H9 (cell line): ENCODE data around the gene INTS13. TPM values are rescaled to one million over a fixed set of nuclear protein-coding genes. Genes with fewer than 3 reads are reported as not detected.

Source experiments
- DNase-seq: peaks from one replicate; pipeline ENCODE4 v3.0.0-alpha.2; 2017
- H2AFZ ChIP-seq: one replicate; pipeline ENCODE4 v1.6.1; 2013; ENCODE audit warnings: mild to moderate bottlenecking, low read length, control low read depth, moderate library complexity
- H2AK5ac ChIP-seq: 2 replicates; pipeline ENCODE4 v1.6.1; 2013; ENCODE audit warnings: low read length, control low read depth, mixed read lengths; ENCODE audit not compliant: insufficient read length
- H2BK120ac ChIP-seq: one replicate; pipeline ENCODE4 v1.6.1; 2013; ENCODE audit warnings: low read depth, mild to moderate bottlenecking, low read length, control low read depth, inconsistent platforms; ENCODE audit not compliant: poor library complexity, severe bottlenecking
- H2BK12ac ChIP-seq: 2 replicates; pipeline ENCODE4 v1.6.1; 2013; ENCODE audit warnings: low read length, control low read depth, mixed read lengths, low read depth; ENCODE audit not compliant: insufficient read length
- H2BK15ac ChIP-seq: 2 replicates; pipeline ENCODE4 v1.6.1; 2013; ENCODE audit warnings: low read depth, low read length, control low read depth
- H2BK20ac ChIP-seq: one replicate; pipeline ENCODE4 v1.6.1; 2013; ENCODE audit warnings: low read depth, mild to moderate bottlenecking, low read length, control low read depth, inconsistent platforms; ENCODE audit not compliant: poor library complexity, severe bottlenecking
- H2BK5ac ChIP-seq: 2 replicates; pipeline ENCODE4 v1.6.1; 2013; ENCODE audit warnings: low read length, control low read depth, mixed read lengths; ENCODE audit not compliant: insufficient read length
- H3K14ac ChIP-seq: 2 replicates; pipeline ENCODE4 v1.6.1; 2013; ENCODE audit warnings: low read length, control low read depth; ENCODE audit not compliant: insufficient read depth
- H3K18ac ChIP-seq: 2 replicates; pipeline ENCODE4 v1.6.1; 2013; ENCODE audit warnings: low read depth, mild to moderate bottlenecking, mixed read lengths, low read length, control low read depth; ENCODE audit not compliant: insufficient read length
- H3K23ac ChIP-seq: 2 replicates; pipeline ENCODE4 v1.6.1; 2013; ENCODE audit warnings: low read length, control low read depth, mixed read lengths, low read depth; ENCODE audit not compliant: insufficient read length
- H3K23me2 ChIP-seq: 2 replicates; pipeline ENCODE4 v1.6.1; 2013; ENCODE audit warnings: low read depth, mild to moderate bottlenecking, mixed read lengths, low read length, control low read depth; ENCODE audit not compliant: insufficient read length, poor library complexity, severe bottlenecking
- H3K27ac ChIP-seq: 2 replicates; pipeline ENCODE4 v1.5.1; 2013; ENCODE audit warnings: low read length, control low read depth, mixed read lengths, low read depth; ENCODE audit not compliant: insufficient read length
- H3K27me3 ChIP-seq: 2 replicates; pipeline ENCODE4 v1.6.1; 2013; ENCODE audit warnings: low read length, control low read depth, inconsistent platforms; ENCODE audit not compliant: insufficient read depth
- H3K4ac ChIP-seq: 2 replicates; pipeline ENCODE4 v1.6.1; 2013; ENCODE audit warnings: low read depth, mild to moderate bottlenecking, control low read depth, inconsistent platforms, low read length, moderate library complexity
- H3K4me1 ChIP-seq: 2 replicates; pipeline ENCODE4 v1.6.1; 2013; ENCODE audit warnings: low read length, control low read depth, inconsistent platforms; ENCODE audit not compliant: insufficient read depth
- H3K4me2 ChIP-seq: 2 replicates; pipeline ENCODE4 v1.6.1; 2013; ENCODE audit warnings: low read length, control low read depth, mixed read lengths; ENCODE audit not compliant: insufficient read length, insufficient read depth
- H3K56ac ChIP-seq: 2 replicates; pipeline ENCODE4 v1.6.1; 2013; ENCODE audit warnings: low read depth, mild to moderate bottlenecking, mixed read lengths, low read length, control low read depth; ENCODE audit not compliant: insufficient read length
- H3K79me1 ChIP-seq: 2 replicates; pipeline ENCODE4 v1.6.1; 2013; ENCODE audit warnings: low read depth, mild to moderate bottlenecking, moderate library complexity, low read length, control low read depth, inconsistent platforms; ENCODE audit not compliant: insufficient read depth, poor library complexity, severe bottlenecking
- H3K79me2 ChIP-seq: 2 replicates; pipeline ENCODE4 v1.6.1; 2013; ENCODE audit warnings: low read length, control low read depth, inconsistent platforms; ENCODE audit not compliant: insufficient read depth
- H3K9ac ChIP-seq: 2 replicates; pipeline ENCODE4 v1.6.1; 2013; ENCODE audit warnings: low read length, control low read depth, mixed read lengths; ENCODE audit not compliant: insufficient read length; ENCODE audit errors: extremely low read depth
- H3K9me3 ChIP-seq: one replicate; pipeline ENCODE4 v1.6.1; 2013; ENCODE audit warnings: low read depth, low read length, inconsistent platforms; ENCODE audit not compliant: control insufficient read depth
- H3T11ph ChIP-seq: one replicate; pipeline ENCODE4 v1.6.1; 2013; ENCODE audit warnings: mild to moderate bottlenecking, low read length, control low read depth, inconsistent platforms
- H4K20me1 ChIP-seq: one replicate; pipeline ENCODE4 v1.6.1; 2013; ENCODE audit not compliant: control insufficient read depth, insufficient read length, insufficient read depth
- H4K5ac ChIP-seq: 2 replicates; pipeline ENCODE4 v1.6.1; 2013; ENCODE audit warnings: low read depth, mild to moderate bottlenecking, mixed read lengths, low read length, control low read depth; ENCODE audit not compliant: insufficient read length
- H4K8ac ChIP-seq: replicated peaks from 2 replicates; pipeline ENCODE4 v1.6.1; 2013; ENCODE audit warnings: low read length, control low read depth, mixed read lengths, low read depth; ENCODE audit not compliant: insufficient read length
- H4K91ac ChIP-seq: 2 replicates; pipeline ENCODE4 v1.6.1; 2013; ENCODE audit warnings: low read depth, mild to moderate bottlenecking, moderate library complexity, mixed read lengths, low read length, control low read depth; ENCODE audit not compliant: insufficient read length
- H3K27ac Mint-ChIP-seq, 3 experiments: 2 replicates in 2 of 3; 3 replicates in 1 of 3; pipeline ENCODE4 v1.8.0; 2020 to 2021; ENCODE audit warnings: mixed read lengths in 3 of 3, mild to moderate bottlenecking in 1 of 3, moderate library complexity in 1 of 3
- H3K27me3 Mint-ChIP-seq: 2 replicates; pipeline ENCODE4 v1.8.0; 2021; ENCODE audit warnings: low read depth, mild to moderate bottlenecking, moderate library complexity, mixed read lengths
- H3K36me3 Mint-ChIP-seq, 3 experiments: 2 replicates in 2 of 3; 3 replicates in 1 of 3; pipeline ENCODE4 v1.8.0; 2020 to 2021; ENCODE audit warnings: low read depth in 3 of 3, mixed read lengths in 3 of 3; ENCODE audit not compliant: insufficient read depth in 1 of 3
- H3K4me1 Mint-ChIP-seq, 2 experiments: 2 replicates each; pipeline ENCODE4 v1.8.0; 2020; ENCODE audit warnings: mixed read lengths in 2 of 2
- H3K4me3 Mint-ChIP-seq, 2 experiments: 2 replicates in 1 of 2; 3 replicates in 1 of 2; pipeline ENCODE4 v1.8.0; 2020 to 2021; ENCODE audit warnings: mild to moderate bottlenecking in 2 of 2, mixed read lengths in 2 of 2, moderate library complexity in 1 of 2
- H3K9me3 Mint-ChIP-seq, 2 experiments: 2 replicates in 1 of 2; 3 replicates in 1 of 2; pipeline ENCODE4 v1.8.0; 2020; ENCODE audit warnings: mild to moderate bottlenecking in 2 of 2, mixed read lengths in 2 of 2, moderate library complexity in 1 of 2
- WGBS: extraction: QIAGEN DNeasy Blood & Tissue Kit; methylation state at CpG from one replicate; pipeline ENCODE4 v1.1.7; 2013; ENCODE audit warnings: missing lambda C conversion rate, low lambda C conversion rate, mixed read lengths; ENCODE audit not compliant: insufficient read length; ENCODE audit errors: extremely low coverage; 5-methylcytosine and 5-hydroxymethylcytosine counted together
- total RNA-seq: library from RNA; stranded (reverse); gene quantifications from 2 replicates; pipeline ENCODE4 v1.2.1, GENCODE V29; 2021
- TF ChIP-seq, protein P1 (sequence below): fragments of 200-600 bp; sonication (generic); conservative IDR thresholded peaks from 3 replicates; pipeline ENCODE4 v1.8.0; 2021; ENCODE audit warnings: antibody characterized with exemption, mild to moderate bottlenecking

The INTS13 gene
- total RNA-seq, 1 experiment from 2014 or later: 39.1 TPM

DNA sequence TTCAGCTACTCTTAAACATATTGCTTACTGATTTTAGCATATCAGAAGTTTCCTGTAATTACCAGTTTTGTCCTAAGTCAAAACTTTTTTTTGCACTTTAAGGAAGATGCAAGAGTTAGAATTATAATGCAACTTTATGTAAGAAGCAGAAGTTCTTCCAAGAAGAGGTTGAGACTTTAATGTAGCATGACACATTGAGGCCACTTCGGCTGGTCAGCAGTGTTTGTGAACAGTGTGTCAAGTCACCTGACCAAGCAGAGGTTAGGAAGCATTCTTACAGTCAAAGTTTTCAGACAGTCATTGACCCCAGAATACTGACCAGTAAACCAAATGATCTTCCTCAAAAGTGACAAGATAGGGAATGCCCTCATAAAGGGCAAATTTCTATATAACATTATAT lies 15.7 kb upstream of the INTS13 start:
- H3K79me1 ChIP-seq: peaks cover under 1% of the 10 kb centered on the region
- WGBS: no CpG with 5 or more reads among the region's 1 CpG
- no peak overlapping the region for H3K4ac ChIP-seq
- Mint-ChIP-seq H3K4me1 (no peaks in the 10 kb centered on the region), H3K36me3 (peaks cover 3 to 20% (median 17%) of the 10 kb centered on the region in 3 experiments; a peak in 6 of 7 replicates), H3K27me3 (no peaks in the 10 kb centered on the region), H3K27ac (peak overlapping the region in 1 of 3 experiments; percentile 88; a peak in 1 of 7 replicates), H3K4me3 (no peak overlapping the region), H3K9me3 (0 out of 5 replicates have a peak, but pooled peaks cover 0 to under 1% of the 10 kb centered on the region in 2 experiments)
- no peaks in the 10 kb centered on the region for H3K27me3 ChIP-seq
- no peak for DNase-seq
- no peak overlapping the region for H2AK5ac ChIP-seq
- no peak overlapping the region for H3K56ac ChIP-seq
- H3K14ac ChIP-seq: no peak overlapping the region
- H2BK20ac ChIP-seq: no peak overlapping the region
- H3K9me3 ChIP-seq: no peaks in the 10 kb centered on the region
- TF ChIP-seq, protein P1, sequence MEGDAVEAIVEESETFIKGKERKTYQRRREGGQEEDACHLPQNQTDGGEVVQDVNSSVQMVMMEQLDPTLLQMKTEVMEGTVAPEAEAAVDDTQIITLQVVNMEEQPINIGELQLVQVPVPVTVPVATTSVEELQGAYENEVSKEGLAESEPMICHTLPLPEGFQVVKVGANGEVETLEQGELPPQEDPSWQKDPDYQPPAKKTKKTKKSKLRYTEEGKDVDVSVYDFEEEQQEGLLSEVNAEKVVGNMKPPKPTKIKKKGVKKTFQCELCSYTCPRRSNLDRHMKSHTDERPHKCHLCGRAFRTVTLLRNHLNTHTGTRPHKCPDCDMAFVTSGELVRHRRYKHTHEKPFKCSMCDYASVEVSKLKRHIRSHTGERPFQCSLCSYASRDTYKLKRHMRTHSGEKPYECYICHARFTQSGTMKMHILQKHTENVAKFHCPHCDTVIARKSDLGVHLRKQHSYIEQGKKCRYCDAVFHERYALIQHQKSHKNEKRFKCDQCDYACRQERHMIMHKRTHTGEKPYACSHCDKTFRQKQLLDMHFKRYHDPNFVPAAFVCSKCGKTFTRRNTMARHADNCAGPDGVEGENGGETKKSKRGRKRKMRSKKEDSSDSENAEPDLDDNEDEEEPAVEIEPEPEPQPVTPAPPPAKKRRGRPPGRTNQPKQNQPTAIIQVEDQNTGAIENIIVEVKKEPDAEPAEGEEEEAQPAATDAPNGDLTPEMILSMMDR: no peak
- H3T11ph ChIP-seq: no peak overlapping the region
- no peak overlapping the region for H2BK15ac ChIP-seq
- no peaks in the 10 kb centered on the region; the same call in 1 of the 2 replicates for H3K79me2 ChIP-seq
- H4K20me1 ChIP-seq: no peaks in the 10 kb centered on the region
- no peak overlapping the region for H3K4me2 ChIP-seq
- H4K8ac ChIP-seq: no peak overlapping the region
- H3K9ac ChIP-seq: no peak overlapping the region
- no peak overlapping the region for H2BK5ac ChIP-seq
- H2BK120ac ChIP-seq: no peak overlapping the region
- no peaks in the 10 kb centered on the region for H3K23me2 ChIP-seq
- no peak overlapping the region for H3K23ac ChIP-seq
- no peak overlapping the region for H3K18ac ChIP-seq
- H3K4me1 ChIP-seq: no peaks in the 10 kb centered on the region
- no peak overlapping the region for H4K5ac ChIP-seq
- H3K27ac ChIP-seq: no peak overlapping the region
- no peak overlapping the region for H2AFZ ChIP-seq
- H4K91ac ChIP-seq: no peak overlapping the region
- H2BK12ac ChIP-seq: no peak overlapping the region
